Measurements from ENCODE around the gene GMDS.

DNA sequence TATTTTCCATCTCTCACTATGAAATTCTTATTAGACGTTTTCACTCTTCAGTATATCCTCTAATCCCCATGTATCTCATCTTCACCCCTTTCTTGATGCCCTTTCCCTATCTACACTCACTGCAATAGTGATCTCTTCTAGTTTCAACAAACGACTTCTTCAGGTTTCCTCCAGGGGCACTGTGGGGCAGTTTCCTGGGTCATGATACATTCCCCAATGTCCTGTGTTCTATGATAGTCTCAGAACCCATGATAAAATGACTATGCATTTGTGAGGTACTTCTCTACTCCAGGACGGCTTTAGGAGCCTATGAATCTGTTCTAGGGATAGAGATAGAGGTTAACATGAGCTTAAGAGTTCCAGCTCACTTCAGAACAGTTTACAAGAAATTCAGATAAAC, 452.4 kb downstream of the GMDS start:
- TF ChIP-seq, protein P1, sequence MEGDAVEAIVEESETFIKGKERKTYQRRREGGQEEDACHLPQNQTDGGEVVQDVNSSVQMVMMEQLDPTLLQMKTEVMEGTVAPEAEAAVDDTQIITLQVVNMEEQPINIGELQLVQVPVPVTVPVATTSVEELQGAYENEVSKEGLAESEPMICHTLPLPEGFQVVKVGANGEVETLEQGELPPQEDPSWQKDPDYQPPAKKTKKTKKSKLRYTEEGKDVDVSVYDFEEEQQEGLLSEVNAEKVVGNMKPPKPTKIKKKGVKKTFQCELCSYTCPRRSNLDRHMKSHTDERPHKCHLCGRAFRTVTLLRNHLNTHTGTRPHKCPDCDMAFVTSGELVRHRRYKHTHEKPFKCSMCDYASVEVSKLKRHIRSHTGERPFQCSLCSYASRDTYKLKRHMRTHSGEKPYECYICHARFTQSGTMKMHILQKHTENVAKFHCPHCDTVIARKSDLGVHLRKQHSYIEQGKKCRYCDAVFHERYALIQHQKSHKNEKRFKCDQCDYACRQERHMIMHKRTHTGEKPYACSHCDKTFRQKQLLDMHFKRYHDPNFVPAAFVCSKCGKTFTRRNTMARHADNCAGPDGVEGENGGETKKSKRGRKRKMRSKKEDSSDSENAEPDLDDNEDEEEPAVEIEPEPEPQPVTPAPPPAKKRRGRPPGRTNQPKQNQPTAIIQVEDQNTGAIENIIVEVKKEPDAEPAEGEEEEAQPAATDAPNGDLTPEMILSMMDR (IDR thresholded peaks at IDR 0.05): peak in 3 of 6 experiments; percentile 24 to 47 (median 36)
- no peak for TF ChIP-seq POLR2A (IDR thresholded peaks at IDR 0.05)
